Vagina (tissue), 2 donors: ENCODE measurements around the gene ZGRF1.

ENCODE experiments used
- POLR2A ChIP-seq, 2 donors: fragments of 450-650 bp; IDR thresholded peaks; one replicate each; pipeline ENCODE4 v1.6.1; 2017; ENCODE audit warnings: antibody characterized with exemption in 2 of 2, mild to moderate bottlenecking in 2 of 2, moderate library complexity in 2 of 2
- TF ChIP-seq, protein P1 (sequence below), 3 experiments: fragments of 450-650 bp in 2 of 3; fragments of 200-600 bp in 1 of 3; sonication (generic) in 1 of 3; IDR thresholded peaks; one replicate each; pipeline ENCODE4 v1.5.1; 2017 to 2019; ENCODE audit warnings: antibody characterized with exemption in 3 of 3, mild to moderate bottlenecking in 2 of 3, moderate library complexity in 2 of 3

DNA sequence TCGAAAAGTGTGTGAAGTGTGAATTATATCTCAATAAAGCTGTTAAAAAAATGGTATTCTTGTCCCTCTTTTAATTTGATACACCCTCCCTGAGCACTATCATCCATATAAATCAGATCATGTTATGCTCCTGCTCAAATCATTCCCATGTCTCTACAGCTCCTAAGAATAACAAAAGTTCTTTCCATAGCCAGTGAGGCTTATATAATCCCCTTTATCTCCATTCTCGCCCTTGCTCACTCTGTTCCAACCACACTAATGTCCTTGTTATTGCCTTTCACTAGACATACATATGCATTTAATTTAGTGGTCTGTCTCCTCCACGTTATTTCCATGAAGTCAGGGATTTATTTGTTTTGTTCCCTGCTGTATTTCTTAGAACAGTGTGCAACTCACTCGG is 10.5 kb downstream of the ZGRF1 start:
- TF ChIP-seq, protein P1, sequence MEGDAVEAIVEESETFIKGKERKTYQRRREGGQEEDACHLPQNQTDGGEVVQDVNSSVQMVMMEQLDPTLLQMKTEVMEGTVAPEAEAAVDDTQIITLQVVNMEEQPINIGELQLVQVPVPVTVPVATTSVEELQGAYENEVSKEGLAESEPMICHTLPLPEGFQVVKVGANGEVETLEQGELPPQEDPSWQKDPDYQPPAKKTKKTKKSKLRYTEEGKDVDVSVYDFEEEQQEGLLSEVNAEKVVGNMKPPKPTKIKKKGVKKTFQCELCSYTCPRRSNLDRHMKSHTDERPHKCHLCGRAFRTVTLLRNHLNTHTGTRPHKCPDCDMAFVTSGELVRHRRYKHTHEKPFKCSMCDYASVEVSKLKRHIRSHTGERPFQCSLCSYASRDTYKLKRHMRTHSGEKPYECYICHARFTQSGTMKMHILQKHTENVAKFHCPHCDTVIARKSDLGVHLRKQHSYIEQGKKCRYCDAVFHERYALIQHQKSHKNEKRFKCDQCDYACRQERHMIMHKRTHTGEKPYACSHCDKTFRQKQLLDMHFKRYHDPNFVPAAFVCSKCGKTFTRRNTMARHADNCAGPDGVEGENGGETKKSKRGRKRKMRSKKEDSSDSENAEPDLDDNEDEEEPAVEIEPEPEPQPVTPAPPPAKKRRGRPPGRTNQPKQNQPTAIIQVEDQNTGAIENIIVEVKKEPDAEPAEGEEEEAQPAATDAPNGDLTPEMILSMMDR (IDR thresholded peaks at IDR 0.05): no peak
- no peak for TF ChIP-seq POLR2A (IDR thresholded peaks at IDR 0.05)
